ENCODE data around the gene ZFHX3. TPM values are rescaled to one million over a fixed set of nuclear protein-coding genes. Genes with fewer than 3 reads are reported as not detected.

Gene ZFHX3
- total and polyA plus RNA-seq, 2 donors (not counting 3 experiments of a cell fraction or from before 2014, with no cell fraction given), result 3.7 to 18.8 TPM

DNA sequence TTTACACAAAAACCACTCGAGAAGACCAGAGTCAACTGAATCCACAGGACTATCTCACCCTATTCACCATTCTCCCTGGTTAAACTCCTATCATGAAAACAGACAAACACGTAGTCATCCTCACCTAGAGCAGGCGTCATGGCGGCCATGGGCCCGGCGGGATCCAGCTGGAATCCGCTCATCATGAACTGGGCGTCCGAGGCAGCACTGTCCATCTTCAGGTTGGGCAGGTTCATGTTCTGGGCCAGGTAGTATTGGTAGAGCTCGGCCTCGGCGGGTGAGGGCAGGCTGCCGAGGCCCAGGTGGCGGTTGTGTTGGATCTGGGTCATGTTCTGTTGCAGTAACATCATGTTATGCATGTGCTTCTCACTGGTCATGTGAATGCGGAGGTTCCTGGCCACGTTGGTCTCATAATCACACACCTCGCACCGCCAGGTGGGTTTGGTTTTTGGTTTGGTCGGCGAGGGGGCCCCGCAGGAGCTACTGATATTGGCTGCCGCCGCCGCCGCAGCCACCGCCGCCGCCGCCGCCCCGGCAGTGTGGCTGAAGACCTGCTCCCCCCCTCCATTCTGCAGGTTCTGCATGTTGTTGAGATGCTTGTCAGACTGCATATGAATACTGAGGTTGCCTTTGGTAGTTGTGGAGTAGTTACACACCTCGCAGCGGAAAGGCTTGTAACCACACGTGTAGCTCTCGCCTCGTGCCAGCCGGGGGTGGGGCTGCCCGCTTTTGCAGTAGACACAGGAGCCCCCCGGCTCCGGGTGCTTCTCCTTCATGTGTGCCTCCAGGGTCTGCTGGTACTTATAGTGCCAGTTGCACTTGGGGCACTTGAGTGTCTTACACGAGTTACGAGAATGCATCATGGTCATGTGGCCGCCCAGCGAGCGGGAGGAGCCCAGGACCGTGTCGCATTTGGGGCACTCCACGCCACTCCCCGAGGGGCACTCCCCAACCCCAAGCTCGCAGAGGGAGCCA, 90.3 kb downstream of the ZFHX3 start:
- H3K4me1 ChIP-seq (ENCODE audit: control insufficient read depth, extremely low read depth, insufficient read depth, low read length), result no peaks in the 10 kb centered on the region
- no peaks in the 10 kb centered on the region for H4K20me1 ChIP-seq (replicated peaks; ENCODE audit: control insufficient read depth, extremely low read depth, insufficient read depth, low read length)
- no peak overlapping the region for H3K9ac ChIP-seq (replicated peaks; ENCODE audit: extremely low read depth, insufficient read depth, low read length)
- H3K27ac ChIP-seq (ENCODE audit: insufficient read depth, low read depth, low read length), result no peak overlapping the region
- TF ChIP-seq JUN (IDR thresholded peaks at IDR 0.05; ENCODE audit: borderline replicate concordance, insufficient read depth, insufficient read length, low read depth) (no peak), POLR2A (IDR thresholded peaks at IDR 0.05; ENCODE audit: low read depth, low read length) (no peak), POLR2AphosphoS5 (IDR thresholded peaks at IDR 0.05; ENCODE audit: insufficient read depth, low read depth, low read length) (no peak), GATA2 (IDR thresholded peaks at IDR 0.05; ENCODE audit: insufficient read depth, insufficient read length, low read depth, low read length) (no peak), MYC (IDR thresholded peaks at IDR 0.05; ENCODE audit: low read depth, low read length) (no peak), EZH2 (IDR thresholded peaks at IDR 0.05; ENCODE audit: borderline replicate concordance, low read depth, low read length, severe bottlenecking) (no peak)
- TF ChIP-seq, protein P1, sequence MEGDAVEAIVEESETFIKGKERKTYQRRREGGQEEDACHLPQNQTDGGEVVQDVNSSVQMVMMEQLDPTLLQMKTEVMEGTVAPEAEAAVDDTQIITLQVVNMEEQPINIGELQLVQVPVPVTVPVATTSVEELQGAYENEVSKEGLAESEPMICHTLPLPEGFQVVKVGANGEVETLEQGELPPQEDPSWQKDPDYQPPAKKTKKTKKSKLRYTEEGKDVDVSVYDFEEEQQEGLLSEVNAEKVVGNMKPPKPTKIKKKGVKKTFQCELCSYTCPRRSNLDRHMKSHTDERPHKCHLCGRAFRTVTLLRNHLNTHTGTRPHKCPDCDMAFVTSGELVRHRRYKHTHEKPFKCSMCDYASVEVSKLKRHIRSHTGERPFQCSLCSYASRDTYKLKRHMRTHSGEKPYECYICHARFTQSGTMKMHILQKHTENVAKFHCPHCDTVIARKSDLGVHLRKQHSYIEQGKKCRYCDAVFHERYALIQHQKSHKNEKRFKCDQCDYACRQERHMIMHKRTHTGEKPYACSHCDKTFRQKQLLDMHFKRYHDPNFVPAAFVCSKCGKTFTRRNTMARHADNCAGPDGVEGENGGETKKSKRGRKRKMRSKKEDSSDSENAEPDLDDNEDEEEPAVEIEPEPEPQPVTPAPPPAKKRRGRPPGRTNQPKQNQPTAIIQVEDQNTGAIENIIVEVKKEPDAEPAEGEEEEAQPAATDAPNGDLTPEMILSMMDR (IDR thresholded peaks at IDR 0.05; ENCODE audit: extremely low read depth in 1 of 2, insufficient read depth in 1 of 2, low read depth in 1 of 2, low read length in 2 of 2), result no peak
- TF ChIP-seq, protein P2, sequence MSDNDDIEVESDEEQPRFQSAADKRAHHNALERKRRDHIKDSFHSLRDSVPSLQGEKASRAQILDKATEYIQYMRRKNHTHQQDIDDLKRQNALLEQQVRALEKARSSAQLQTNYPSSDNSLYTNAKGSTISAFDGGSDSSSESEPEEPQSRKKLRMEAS (IDR thresholded peaks at IDR 0.05; ENCODE audit: insufficient read depth, insufficient read length), result no peak
- H2AFZ ChIP-seq (ENCODE audit: low read depth, low read length), result no peak overlapping the region
- H3K27me3 ChIP-seq (ENCODE audit: control insufficient read depth in 2 of 2, insufficient read depth in 2 of 2, low read length in 2 of 2), result no peaks in the 10 kb centered on the region
- intact Hi-C loops (cut with micrococcal nuclease) (no loop called here), dilution Hi-C loops (cut with MboI; ENCODE audit: extremely low pct_ligation_motif_present, low sequenced_read_pairs) (no loop called here)
- no peaks in the 10 kb centered on the region for H3K79me2 ChIP-seq (ENCODE audit: control insufficient read depth, insufficient read depth, low read length)
- ChIA-PET POLR2A (no interaction called here), CTCF (no interaction called here)
- no TSS peak for BruUV-seq (replicated peaks)
- H3K36me3 ChIP-seq (ENCODE audit: control insufficient read depth in 2 of 2, extremely low read depth in 1 of 2, insufficient read depth in 2 of 2, low read length in 2 of 2), result peaks cover 4 to 11% of the 10 kb centered on the region in 2 experiments
- H3K4me2 ChIP-seq (ENCODE audit: insufficient read depth, low read length), result no peak overlapping the region
- DNase-seq (ENCODE audit: low read depth, low spot score) (no peak), FAIRE-seq (no peak)
- no peaks in the 10 kb centered on the region for H3K9me3 ChIP-seq (replicated peaks; ENCODE audit: control insufficient read depth, insufficient read depth, low read length)
- H3K4me3 ChIP-seq (replicated peaks in 1 of 3; ENCODE audit: insufficient read depth in 1 of 3, low read depth in 1 of 3, low read length in 3 of 3), result no peak overlapping the region
- no peaks in the 10 kb centered on the region for H3K9me1 ChIP-seq (replicated peaks; ENCODE audit: control insufficient read depth, extremely low read depth, insufficient read depth, low read length)

Data from endothelial cell of umbilical vein (primary cell).